Esophagus squamous epithelium (tissue), 4 donors: ENCODE results near the gene NFX1.

Experiments
- POLR2A ChIP-seq, 4 donors: fragments of 450-650 bp; IDR thresholded peaks; one replicate each; pipeline ENCODE4 v1.6.1; 2017; ENCODE audit warnings: antibody characterized with exemption in 4 of 4, mild to moderate bottlenecking in 4 of 4, moderate library complexity in 3 of 4
- TF ChIP-seq, protein P1 (sequence below), 6 experiments: fragments of 450-650 bp in 4 of 6; fragments of 200-600 bp in 2 of 6; sonication (generic) in 2 of 6; IDR thresholded peaks; one replicate each; pipeline ENCODE4 v1.5.1; 2016 to 2019; ENCODE audit warnings: antibody characterized with exemption in 6 of 6, mild to moderate bottlenecking in 4 of 6, moderate library complexity in 4 of 6

DNA sequence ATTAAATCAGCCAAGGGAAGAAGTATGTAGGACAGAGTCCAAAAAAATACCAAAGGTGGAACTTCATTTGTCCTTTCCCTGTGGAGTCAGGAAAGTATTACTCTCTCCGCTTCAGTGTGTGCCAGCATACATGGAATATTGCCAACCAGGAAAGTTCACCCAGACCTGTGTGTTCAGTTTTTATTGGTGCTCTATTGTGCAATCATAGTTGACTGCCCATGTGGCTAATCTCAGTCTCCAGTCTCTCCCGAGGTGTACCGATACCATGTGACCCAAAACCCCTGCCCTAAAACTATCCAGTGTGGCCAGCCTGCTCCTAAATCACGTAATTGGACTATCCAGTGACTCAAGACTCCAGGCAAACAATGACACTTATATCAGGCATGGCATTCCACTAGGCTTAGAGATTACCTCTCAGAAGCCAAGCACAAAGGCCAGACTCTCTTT, 38.8 kb downstream of the NFX1 start:
- TF ChIP-seq, protein P1, sequence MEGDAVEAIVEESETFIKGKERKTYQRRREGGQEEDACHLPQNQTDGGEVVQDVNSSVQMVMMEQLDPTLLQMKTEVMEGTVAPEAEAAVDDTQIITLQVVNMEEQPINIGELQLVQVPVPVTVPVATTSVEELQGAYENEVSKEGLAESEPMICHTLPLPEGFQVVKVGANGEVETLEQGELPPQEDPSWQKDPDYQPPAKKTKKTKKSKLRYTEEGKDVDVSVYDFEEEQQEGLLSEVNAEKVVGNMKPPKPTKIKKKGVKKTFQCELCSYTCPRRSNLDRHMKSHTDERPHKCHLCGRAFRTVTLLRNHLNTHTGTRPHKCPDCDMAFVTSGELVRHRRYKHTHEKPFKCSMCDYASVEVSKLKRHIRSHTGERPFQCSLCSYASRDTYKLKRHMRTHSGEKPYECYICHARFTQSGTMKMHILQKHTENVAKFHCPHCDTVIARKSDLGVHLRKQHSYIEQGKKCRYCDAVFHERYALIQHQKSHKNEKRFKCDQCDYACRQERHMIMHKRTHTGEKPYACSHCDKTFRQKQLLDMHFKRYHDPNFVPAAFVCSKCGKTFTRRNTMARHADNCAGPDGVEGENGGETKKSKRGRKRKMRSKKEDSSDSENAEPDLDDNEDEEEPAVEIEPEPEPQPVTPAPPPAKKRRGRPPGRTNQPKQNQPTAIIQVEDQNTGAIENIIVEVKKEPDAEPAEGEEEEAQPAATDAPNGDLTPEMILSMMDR (IDR thresholded peaks at IDR 0.05), result no peak
- no peak for TF ChIP-seq POLR2A (IDR thresholded peaks at IDR 0.05)
